Right renal cortex interstitium (tissue), 3 donors: Measurements from ENCODE around the gene CHMP6. TPM values are rescaled to one million over a fixed set of nuclear protein-coding genes. Genes with fewer than 3 reads are reported as not detected.
"Not testable (repeated sequence)": the region's sequence is repeated elsewhere in the genome, so short reads cannot be mapped to it uniquely, and the experiment has no call there.

Experiments used
- DNase-seq, 3 donors: peaks; one replicate each; pipeline ENCODE4 v3.0.0-alpha.2; 2013; ENCODE audit warnings: low read depth in 3 of 3, low spot score in 2 of 3
- polyA plus RNA-seq, 3 donors: library from polyadenylated mRNA; unstranded; fragments of 120-200 nt; gene quantifications; one replicate each; pipeline ENCODE4 v1.2.1, GENCODE V29; 2013; ENCODE audit not compliant: insufficient read length in 3 of 3

CHMP6 gene
- polyA plus RNA-seq, 3 donors = 28.3 to 31.9 (median 30.4) TPM

- DNase-seq = no peak
These were observed 36.8 kb downstream of the CHMP6 start for GRCh38 chr17:81028506-81028858.

- no peak for DNase-seq
These were observed 38.2 kb downstream of the CHMP6 start for GRCh38 chr17:81029859-81030258.

- DNase-seq = not testable (repeated sequence)
These were observed 38.7 kb downstream of the CHMP6 start for GRCh38 chr17:81030312-81030711.

- no peak for DNase-seq
These were observed 39.3 kb downstream of the CHMP6 start for GRCh38 chr17:81030741-81031565.

DNA sequence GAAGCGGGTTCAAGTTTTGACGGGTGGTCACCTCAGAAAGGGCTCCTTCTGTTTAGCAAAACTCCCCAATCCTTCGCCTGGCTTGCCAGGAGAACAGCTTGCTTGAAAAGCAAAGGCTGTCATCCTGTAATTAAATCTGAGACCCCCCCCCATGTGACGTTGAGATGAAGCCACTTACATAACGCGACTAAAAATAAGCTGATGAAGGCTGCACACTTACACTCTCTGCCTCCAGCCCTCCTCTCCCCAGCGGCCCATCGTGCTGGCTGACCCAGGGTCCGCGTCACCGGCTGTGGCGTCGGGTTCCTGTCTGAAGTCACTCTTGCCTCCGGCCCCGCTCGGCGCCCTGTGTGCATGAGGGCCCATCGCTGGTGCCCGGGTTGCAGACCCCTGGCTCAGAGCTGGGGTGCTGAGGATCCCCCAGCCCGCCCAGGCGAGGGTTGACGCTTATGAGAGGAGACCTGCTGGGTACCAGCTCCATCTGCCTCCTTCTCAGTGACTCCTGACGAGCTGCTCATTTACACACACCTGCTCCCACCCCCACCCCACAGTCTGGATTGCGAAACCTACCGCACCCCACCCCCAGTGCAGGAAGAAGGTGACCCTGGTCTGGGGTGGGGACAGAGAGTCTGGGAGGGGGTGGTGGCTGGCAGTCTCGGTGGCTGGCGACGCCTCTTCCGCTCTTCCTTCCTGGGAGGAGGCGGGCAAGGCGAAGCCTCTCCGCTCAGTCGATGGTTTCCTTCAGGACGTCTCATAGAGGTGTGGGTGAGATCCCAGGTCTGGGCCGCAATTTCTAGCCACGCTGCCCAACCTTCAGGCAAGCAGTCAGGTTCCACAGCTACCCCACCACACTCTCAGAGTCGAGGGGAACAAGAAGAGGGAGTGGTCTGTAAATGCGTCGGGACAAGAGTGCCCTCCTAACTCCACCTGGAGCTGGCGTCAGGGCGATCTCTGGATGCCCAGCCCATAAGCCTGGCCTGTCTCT, 40.2 kb downstream of the CHMP6 start:
- DNase-seq = no peak

GRCh38 chr17:81032641-81033480, 41.2 kb downstream of the CHMP6 start:
- DNase-seq = no peak

DNA sequence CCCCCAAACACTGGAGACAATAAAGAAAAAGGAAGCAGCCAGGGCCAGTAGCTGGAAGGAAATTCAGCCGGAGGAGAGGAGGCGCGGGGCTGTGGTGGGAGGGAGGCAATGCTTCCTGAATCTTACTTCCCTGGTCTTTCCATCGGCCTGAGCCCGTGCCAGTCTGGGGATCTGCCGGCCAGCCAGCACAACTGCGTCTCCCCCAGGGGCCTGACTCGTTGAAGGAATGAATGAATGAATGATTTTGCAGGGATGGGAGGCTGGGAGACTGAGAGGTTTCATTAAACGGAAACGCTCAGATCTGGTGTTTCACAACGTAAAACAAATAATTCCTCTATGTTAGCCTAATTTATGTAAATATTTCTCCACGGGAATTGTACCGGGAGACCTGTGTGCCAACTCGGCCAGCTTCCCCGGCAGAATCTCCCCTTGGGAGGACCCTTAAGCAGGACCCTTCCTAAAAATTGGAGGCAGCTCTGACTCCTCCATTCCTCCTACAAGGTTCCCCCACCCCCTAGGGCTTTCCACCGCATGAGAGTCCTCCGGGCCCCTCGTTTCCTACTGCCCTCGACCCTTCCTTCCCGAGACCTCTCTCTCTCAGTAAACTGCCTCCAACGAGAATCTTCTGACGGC, 42.0 kb downstream of the CHMP6 start:
- DNase-seq = no peak

DNA sequence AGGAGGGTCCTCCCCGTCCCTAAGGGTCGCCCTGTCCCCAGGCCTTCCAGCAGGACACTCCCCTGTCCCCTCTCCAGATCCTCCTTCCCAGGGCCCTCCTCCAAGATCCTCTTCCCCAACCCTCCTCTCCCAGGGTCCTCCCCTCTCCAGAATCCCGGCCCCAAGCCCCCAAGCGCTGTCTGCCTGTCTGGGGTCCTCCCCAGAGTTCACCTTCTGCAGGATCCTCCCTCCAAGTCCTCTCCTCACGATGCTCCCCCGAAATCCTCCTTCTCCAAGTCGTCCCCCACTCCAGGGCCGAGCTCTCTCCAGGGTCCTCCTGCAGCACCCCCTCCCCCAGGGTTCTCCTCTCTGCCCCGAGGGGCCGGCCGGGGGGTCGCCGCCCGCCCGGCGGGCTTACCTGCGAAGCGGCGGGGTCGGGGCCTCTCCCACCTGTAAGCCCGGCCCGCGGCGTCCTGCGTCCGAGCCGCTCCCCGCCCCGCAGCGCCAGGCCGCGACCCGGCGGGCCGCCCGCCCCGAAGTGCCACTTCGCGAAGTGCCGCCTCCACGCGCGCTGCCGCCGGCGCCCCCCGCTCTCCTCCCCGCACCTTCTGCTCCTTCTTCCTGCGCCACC, 42.6 kb downstream of the CHMP6 start:
- no peak for DNase-seq

- DNase-seq = peak in 2 of 3 donors; percentile 84 to 88
These were observed 43.3 kb downstream of the CHMP6 start, which contains the start of gene BAIAP2 for GRCh38 chr17:81034779-81035520. BAIAP2 (plus strand) TSS chr17:81035151; CDS start chr17:81035255, 104 bp downstream.

GRCh38 chr17:81035521-81036196, 44.0 kb downstream of the CHMP6 start:
- DNase-seq = no peak

DNA sequence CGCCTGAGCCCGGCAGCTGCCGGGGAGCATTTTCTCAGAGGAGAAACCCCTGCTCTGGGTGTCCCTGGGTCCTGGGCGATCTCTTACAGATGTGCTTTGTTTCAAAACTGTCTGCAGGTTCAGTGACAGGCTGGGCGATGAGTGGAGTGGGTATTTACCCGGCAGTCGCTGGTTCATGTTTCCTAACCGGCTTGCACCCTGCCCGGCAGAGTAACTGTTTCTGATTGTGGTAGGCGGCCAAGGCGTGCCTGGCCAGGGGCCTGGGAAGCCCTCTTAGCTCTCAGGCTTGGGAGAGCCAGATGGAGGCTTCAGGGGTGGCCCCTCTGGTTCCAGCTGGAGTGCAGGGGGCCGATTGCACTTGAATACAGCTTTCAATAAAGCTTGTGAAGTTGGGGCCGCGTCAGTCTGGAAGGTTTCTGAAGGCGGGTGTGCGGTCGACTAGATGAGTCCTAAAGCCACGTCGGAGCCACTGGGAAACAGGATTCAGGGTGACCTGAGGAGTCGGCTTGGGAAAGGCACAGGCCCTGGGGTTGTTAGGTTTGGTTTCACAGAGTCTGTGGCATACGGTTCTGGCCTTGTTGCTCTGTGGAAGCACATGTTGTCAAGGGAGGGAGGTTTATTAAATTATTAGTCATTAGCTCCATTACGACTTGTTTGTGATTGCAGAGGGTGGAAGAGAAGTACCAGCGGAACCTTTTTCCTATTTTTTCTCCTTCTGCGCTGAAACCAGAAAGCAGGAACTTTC, 44.7 kb downstream of the CHMP6 start:
- DNase-seq = no peak

GRCh38 chr17:81037026-81037797, 45.6 kb downstream of the CHMP6 start:
- no peak for DNase-seq

GRCh38 chr17:81037798-81038733, 46.4 kb downstream of the CHMP6 start:
- DNase-seq = no peak

GRCh38 chr17:81039096-81039495, 47.5 kb downstream of the CHMP6 start:
- no peak for DNase-seq

- no peak for DNase-seq
These were observed 48.5 kb downstream of the CHMP6 start for GRCh38 chr17:81039854-81040758.
